Activated CD8-positive, alpha-beta memory T cell treated with anti-CD3 and anti-CD28 coated beads, Interleukin-2, amount 50 U/mL, for 1 hour (primary cell): Measurements from ENCODE around the gene ATXN2.
"Not testable (repeated sequence)": the region's sequence is repeated elsewhere in the genome, so short reads cannot be mapped to it uniquely, and the experiment has no call there.

Experiments
- DNase-seq: peaks from one replicate; pipeline ENCODE4 v3.0.0-alpha.2; 2020; ENCODE audit errors: extremely low read depth

ATXN2 gene

GRCh38 chr12:111574797-111575443 is 24.2 kb downstream of the ATXN2 start:
- no peak for DNase-seq

GRCh38 chr12:111573476-111573875 is 25.6 kb downstream of the ATXN2 start:
- no peak for DNase-seq

GRCh38 chr12:111570084-111570961 is 28.8 kb downstream of the ATXN2 start:
- no peak for DNase-seq

GRCh38 chr12:111569363-111570083 is 29.6 kb downstream of the ATXN2 start:
- DNase-seq, result no peak

GRCh38 chr12:111560844-111561243 is 38.3 kb downstream of the ATXN2 start:
- DNase-seq, result not testable (repeated sequence)

GRCh38 chr12:111558107-111558376 is 41.1 kb downstream of the ATXN2 start:
- no peak for DNase-seq

- no peak for DNase-seq
Measured at GRCh38 chr12:111557271-111558106, 41.6 kb downstream of the ATXN2 start.

- no peak for DNase-seq
Measured at GRCh38 chr12:111556676-111557075, 42.4 kb downstream of the ATXN2 start.

- DNase-seq, result not testable (repeated sequence)
Measured at GRCh38 chr12:111555313-111555712, 43.8 kb downstream of the ATXN2 start.

GRCh38 chr12:111546758-111547383 is 52.2 kb downstream of the ATXN2 start:
- DNase-seq, result no peak

GRCh38 chr12:111546171-111546570 is 52.9 kb downstream of the ATXN2 start:
- DNase-seq, result no peak

GRCh38 chr12:111544032-111544431 is 55.1 kb downstream of the ATXN2 start:
- no peak for DNase-seq

- DNase-seq, result no peak
Measured at GRCh38 chr12:111532751-111533150, 66.4 kb downstream of the ATXN2 start.

- peak; percentile 9 for DNase-seq
Measured at GRCh38 chr12:111529424-111530368, 69.4 kb downstream of the ATXN2 start.

GRCh38 chr12:111523587-111524167 is 75.4 kb downstream of the ATXN2 start:
- DNase-seq, result no peak

GRCh38 chr12:111521801-111522200 is 77.3 kb downstream of the ATXN2 start:
- DNase-seq, result no peak

- no peak for DNase-seq
Measured at GRCh38 chr12:111519937-111520336, 79.2 kb downstream of the ATXN2 start.

GRCh38 chr12:111519083-111519482 is 80.0 kb downstream of the ATXN2 start:
- DNase-seq, result no peak

GRCh38 chr12:111507719-111508118 is 91.4 kb downstream of the ATXN2 start:
- not testable (repeated sequence) for DNase-seq

GRCh38 chr12:111507258-111507657 is 91.9 kb downstream of the ATXN2 start:
- DNase-seq, result not testable (repeated sequence)
